HPDE6-E6E7 (cell line): ENCODE results near the gene PPP1R3E.

Experiments
- DNase-seq: peaks from one replicate; pipeline ENCODE4 v3.0.0; 2011; ENCODE audit warnings: missing footprints; ENCODE audit errors: extremely low spot score

Gene PPP1R3E

DNA sequence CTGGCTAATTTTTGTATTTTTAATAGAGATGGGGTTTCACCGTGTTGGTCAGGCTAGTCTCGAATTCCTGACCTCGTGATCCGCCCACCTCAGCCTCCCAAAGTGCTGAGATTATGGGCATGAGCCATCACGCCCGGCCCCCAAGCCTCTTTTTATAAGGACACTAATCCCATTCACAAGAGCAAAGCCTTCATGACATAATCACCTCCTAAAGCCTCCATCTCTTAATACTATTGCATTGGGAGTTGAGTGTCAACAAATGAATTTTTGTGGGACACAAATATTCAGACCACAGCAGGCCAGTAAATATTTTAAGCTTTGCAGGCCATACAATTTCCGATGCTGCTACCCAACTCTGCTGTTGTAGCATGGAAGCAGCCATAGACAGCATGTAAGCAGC lies 54.1 kb downstream of the PPP1R3E start:
- DNase-seq = no peak
